Colonic mucosa (tissue), 4 donors: ENCODE data around the gene KDM4B. TPM values are rescaled to one million over a fixed set of nuclear protein-coding genes. Genes with fewer than 3 reads are reported as not detected.

Experiments
- DNase-seq: peaks from one replicate; pipeline ENCODE4 v3.0.0-alpha.2; 2020
- H3K27ac ChIP-seq: fragments of 200-600 bp; one replicate; pipeline ENCODE4 v1.8.0; 2021
- H3K27me3 ChIP-seq: fragments of 200-600 bp; one replicate; pipeline ENCODE4 v1.8.0; 2021
- H3K36me3 ChIP-seq: fragments of 200-600 bp; one replicate; pipeline ENCODE4 v1.8.0; 2021
- H3K4me1 ChIP-seq: fragments of 200-600 bp; one replicate; pipeline ENCODE4 v1.8.0; 2021; ENCODE audit warnings: mild to moderate bottlenecking
- H3K4me3 ChIP-seq: fragments of 200-600 bp; one replicate; pipeline ENCODE4 v1.8.0; 2021
- H3K9ac ChIP-seq, 2 donors: one replicate each; pipeline ENCODE4 v1.7.0; 2013; ENCODE audit warnings: control low read depth in 2 of 2, low read depth in 2 of 2, low read length in 2 of 2
- H3K9me3 ChIP-seq: fragments of 200-600 bp; one replicate; pipeline ENCODE4 v1.8.0; 2021
- CTCF ChIP-seq: fragments of 200-600 bp; IDR thresholded peaks from one replicate; pipeline ENCODE4 v1.8.0; 2022; ENCODE audit warnings: antibody characterized with exemption, mild to moderate bottlenecking
- intact Hi-C: fragments of 100-400 bp; cut with DNase I; formaldehyde crosslinking; loops from one replicate; pipeline ENCODE4 v1.14.1; 2022
- total RNA-seq, 2 donors: library from RNA; stranded (reverse); fragmentation: NEBNext Ultra II Directional in 1 of 2; extraction: Animal tissue kit (Norgen Biotek cat#: 25700) in 1 of 2; gene quantifications; one replicate each; pipeline ENCODE4 v1.2.1, GENCODE V29; 2021
- donor health status: healthy.
- donor health status: DM: no; HTN: no; CAD: no.
- donor health status: DM: no; HTN: no; CAD: no.

Gene KDM4B
- total RNA-seq, 2 donors from 2014 or later, result 35.2 to 52.9 TPM

DNA sequence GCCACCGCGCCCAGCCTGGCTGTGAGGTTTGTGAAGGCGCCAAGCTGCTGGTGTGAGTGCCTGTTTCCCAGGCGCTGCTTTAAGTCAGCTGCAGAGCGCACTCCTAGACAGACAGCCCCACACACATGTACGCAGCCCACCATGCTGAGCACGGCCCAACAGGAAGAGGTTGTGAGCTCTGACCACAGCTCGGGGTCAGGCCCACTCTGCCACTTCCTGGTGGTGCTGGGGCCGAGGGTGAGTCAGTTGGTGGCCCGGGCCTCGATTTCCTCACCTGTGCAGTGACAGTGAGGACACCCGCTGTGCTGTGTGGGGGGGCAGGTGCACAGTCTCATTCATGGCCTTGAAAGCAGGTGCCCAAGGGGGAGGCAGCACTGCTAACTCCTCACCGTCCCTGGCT lies 106.7 kb downstream of the KDM4B start:
- intact Hi-C loops, result no loop called here
- Histone ChIP-seq H3K4me3 (no peak overlapping the region), H3K27ac (no peak overlapping the region), H3K27me3 (no peaks in the 10 kb centered on the region), H3K4me1 (no peaks in the 10 kb centered on the region), H3K9me3 (no peaks in the 10 kb centered on the region), H3K36me3 (peaks cover 4% of the 10 kb centered on the region), H3K9ac (no peak overlapping the region)
- DNase-seq, result no peak
- no peak for TF ChIP-seq CTCF

- no peak for TF ChIP-seq CTCF
- Histone ChIP-seq H3K4me3 (no peak overlapping the region), H3K9ac (no peak overlapping the region), H3K9me3 (no peaks in the 10 kb centered on the region), H3K4me1 (no peaks in the 10 kb centered on the region), H3K36me3 (peaks cover 4% of the 10 kb centered on the region), H3K27me3 (no peaks in the 10 kb centered on the region), H3K27ac (no peak overlapping the region)
- intact Hi-C loops, result no loop called here
- no peak for DNase-seq
Measured at GRCh38 chr19:5076440-5077208, 107.7 kb downstream of the KDM4B start.

GRCh38 chr19:5077209-5077515 lies 108.2 kb downstream of the KDM4B start:
- peaks cover 4% of the 10 kb centered on the region for H3K36me3 ChIP-seq
- TF ChIP-seq CTCF, result no peak

DNA sequence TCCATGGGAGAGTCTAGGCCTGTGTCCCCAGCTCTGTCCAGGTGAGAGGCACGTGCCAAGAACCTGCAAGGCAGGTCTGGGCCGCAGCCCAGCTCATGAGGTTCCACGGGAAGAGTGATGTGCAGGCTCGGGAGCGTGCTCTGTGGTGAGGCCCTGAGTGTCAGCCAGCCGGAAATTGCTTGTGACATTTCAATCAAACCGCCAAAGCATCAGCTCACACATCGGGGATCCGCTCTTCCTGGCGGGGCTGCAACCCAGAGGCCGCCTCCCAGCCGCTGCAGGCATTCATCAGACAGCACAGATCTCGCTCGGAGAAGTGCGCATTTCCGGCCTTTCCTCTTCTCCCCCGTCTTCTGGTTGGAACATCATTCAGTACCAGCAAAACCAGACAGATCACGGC lies 109.3 kb downstream of the KDM4B start:
- H3K27me3 ChIP-seq, result no peaks in the 10 kb centered on the region
- DNase-seq, result no peak
- intact Hi-C loops, result no loop called here
- no peak overlapping the region for H3K27ac ChIP-seq
- H3K4me1 ChIP-seq, result no peaks in the 10 kb centered on the region
- peaks cover 4% of the 10 kb centered on the region for H3K36me3 ChIP-seq
- no peak overlapping the region for H3K9ac ChIP-seq
- H3K9me3 ChIP-seq, result no peaks in the 10 kb centered on the region
- no peak overlapping the region for H3K4me3 ChIP-seq
- no peak for TF ChIP-seq CTCF

More at GRCh38 chr19:5077209-5077515, 108.2 kb downstream of the KDM4B start:
- DNase-seq, result no peak
- intact Hi-C loops, result no loop called here
- H3K9me3 ChIP-seq, result no peaks in the 10 kb centered on the region
- H3K27ac ChIP-seq, result no peak overlapping the region
- H3K4me3 ChIP-seq, result no peak overlapping the region
- no peak overlapping the region for H3K9ac ChIP-seq
- H3K4me1 ChIP-seq, result no peaks in the 10 kb centered on the region
- no peaks in the 10 kb centered on the region for H3K27me3 ChIP-seq

- Histone ChIP-seq H3K9me3 (no peaks in the 10 kb centered on the region), H3K27me3 (no peaks in the 10 kb centered on the region), H3K9ac (no peak overlapping the region), H3K4me3 (no peak overlapping the region), H3K4me1 (no peaks in the 10 kb centered on the region), H3K36me3 (peaks cover 4% of the 10 kb centered on the region), H3K27ac (no peak overlapping the region)
- no peak for DNase-seq
- no peak for TF ChIP-seq CTCF
- intact Hi-C loops, result no loop called here
Measured at GRCh38 chr19:5078666-5079065, 109.8 kb downstream of the KDM4B start.
